Measurements from ENCODE around the gene SUSD2. TPM values are rescaled to one million over a fixed set of nuclear protein-coding genes. Genes with fewer than 3 reads are reported as not detected.
"Not testable (repeated sequence)": the region's sequence is repeated elsewhere in the genome, so short reads cannot be mapped to it uniquely, and the experiment has no call there.

Gene SUSD2
- total RNA-seq, 2 donors from 2014 or later = 0.66 to 1.5 TPM

- H3K27me3 Mint-ChIP-seq = no peaks in the 10 kb centered on the region
- no peak for ATAC-seq (replicated peaks)
- no peak overlapping the region for H3K4me3 Mint-ChIP-seq
- no peaks in the 10 kb centered on the region for H3K4me1 Mint-ChIP-seq
- peaks cover 14% of the 10 kb centered on the region for H3K36me3 Mint-ChIP-seq (ENCODE audit: low read depth)
- no peaks in the 10 kb centered on the region for H3K9me3 Mint-ChIP-seq
- H3K27ac Mint-ChIP-seq = no peak overlapping the region
These were observed 4.2 kb upstream of the SUSD2 start for GRCh38 chr22:24177045-24177444.

DNA sequence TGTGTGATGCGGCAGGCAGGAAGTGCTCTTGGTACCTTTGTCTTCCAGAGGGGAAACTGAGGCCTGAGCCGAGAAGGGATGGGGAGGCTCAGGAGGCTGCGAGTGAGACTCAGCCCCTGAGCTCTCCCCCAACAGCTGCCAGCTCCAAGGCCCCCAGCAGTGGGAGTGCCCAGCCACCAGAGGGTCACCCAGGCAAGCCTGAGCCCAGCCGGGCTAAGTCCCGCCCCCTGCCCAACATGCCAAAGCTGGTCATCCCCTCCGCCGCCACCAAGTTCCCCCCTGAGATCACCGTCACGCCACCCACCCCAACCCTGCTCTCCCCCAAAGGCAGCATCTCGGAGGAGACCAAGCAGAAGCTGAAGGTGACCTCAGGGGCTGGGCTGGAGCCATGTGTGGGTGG is 3.8 kb upstream of the SUSD2 start:
- Mint-ChIP-seq H3K4me1 (no peaks in the 10 kb centered on the region), H3K27me3 (no peaks in the 10 kb centered on the region), H3K4me3 (no peak overlapping the region), H3K36me3 (ENCODE audit: low read depth) (peaks cover 11% of the 10 kb centered on the region), H3K27ac (no peak overlapping the region), H3K9me3 (no peaks in the 10 kb centered on the region)
- ATAC-seq (replicated peaks) = no peak

- Mint-ChIP-seq H3K4me1 (no peaks in the 10 kb centered on the region), H3K9me3 (no peaks in the 10 kb centered on the region), H3K27ac (no peak overlapping the region), H3K36me3 (ENCODE audit: low read depth) (peaks cover 10% of the 10 kb centered on the region), H3K4me3 (no peak overlapping the region), H3K27me3 (no peaks in the 10 kb centered on the region)
- ATAC-seq (replicated peaks) = no peak
These were observed 3.3 kb upstream of the SUSD2 start for GRCh38 chr22:24178021-24178431.

DNA sequence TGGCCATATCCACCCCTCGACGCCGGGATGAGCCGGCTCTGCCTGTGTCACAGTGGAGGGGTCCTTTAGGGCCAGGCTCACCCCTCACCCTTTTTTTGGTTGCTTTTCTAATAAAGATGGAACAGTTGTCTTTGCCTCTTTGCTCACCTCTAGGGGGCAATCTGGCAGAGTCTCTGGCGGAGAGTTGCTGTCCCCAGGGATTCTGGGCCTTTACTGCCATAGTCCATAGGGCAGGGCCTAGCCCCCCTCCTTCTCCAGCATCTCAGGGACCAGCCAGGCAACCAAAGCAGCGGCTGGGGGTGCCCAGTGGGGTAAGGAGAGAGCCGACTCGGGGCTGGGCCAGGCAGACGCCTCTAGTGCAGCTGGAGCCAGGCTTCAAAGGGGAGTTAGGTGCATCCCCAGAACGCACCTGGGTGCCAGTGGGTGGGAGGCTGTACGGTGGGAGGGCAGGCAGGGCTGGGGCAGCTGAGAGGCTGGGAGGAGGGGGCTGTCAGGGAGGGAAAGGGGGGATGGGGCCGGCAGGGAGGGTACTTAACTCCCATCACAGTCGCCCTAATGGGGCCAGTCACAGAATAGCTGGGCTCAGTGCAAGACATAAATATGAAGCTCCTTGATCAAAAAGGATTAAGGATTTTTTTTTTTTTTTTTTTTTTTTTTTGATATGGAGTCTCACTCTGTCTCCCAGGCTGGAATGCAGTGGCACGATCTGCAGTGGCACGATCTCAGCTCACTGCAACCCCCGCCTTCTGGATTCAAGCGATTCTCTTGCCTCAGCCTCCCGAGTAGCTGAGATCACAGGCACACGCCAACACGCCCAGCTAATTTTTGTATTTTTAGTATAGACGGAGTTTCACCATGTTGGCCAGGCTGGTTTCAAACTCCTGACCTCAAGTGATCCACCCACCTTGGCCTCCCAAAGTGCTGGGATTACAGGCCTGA is 2.5 kb upstream of the SUSD2 start:
- no peaks in the 10 kb centered on the region for H3K9me3 Mint-ChIP-seq
- H3K27me3 Mint-ChIP-seq = no peaks in the 10 kb centered on the region
- H3K36me3 Mint-ChIP-seq (ENCODE audit: low read depth) = peaks cover 2% of the 10 kb centered on the region
- H3K27ac Mint-ChIP-seq = no peak overlapping the region
- no peaks in the 10 kb centered on the region for H3K4me1 Mint-ChIP-seq
- ATAC-seq (replicated peaks) = no peak
- no peak overlapping the region for H3K4me3 Mint-ChIP-seq

DNA sequence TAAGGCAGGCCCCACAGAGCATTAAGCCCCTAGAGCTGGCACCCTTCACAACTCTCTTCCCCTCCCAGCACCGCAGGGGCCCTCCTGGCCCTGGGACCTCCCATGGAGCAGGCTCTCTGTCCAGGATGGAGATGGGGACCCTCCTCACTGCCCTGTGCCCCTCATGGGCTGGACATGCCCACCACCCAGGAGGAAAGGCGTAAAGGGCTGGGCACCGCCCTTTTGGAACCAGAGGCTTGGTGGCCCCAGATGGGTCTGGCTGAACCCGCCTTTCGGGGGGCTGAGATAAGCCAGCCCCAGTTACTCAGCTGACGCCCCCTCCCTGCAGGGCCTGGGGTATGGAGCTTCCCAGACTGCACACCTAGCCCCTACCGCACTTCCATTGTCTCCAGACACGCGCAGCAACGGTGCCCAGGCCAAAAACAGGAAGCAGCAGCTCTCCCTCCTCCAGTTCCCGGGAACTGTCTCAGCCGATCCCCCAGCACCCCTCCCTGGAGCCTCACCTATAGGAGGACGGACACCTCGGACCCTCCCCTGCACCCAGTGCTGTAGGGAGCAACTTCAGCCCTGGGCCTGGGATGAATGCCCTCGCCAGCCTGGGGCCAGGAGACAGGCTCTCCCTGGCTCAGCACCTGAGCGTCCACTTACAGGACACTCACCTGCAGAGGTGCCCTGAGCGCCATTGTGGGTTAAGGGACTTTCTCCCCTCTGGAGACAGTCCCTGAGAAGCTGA is 1.6 kb upstream of the SUSD2 start:
- Mint-ChIP-seq H3K36me3 (ENCODE audit: low read depth) (no peaks in the 10 kb centered on the region), H3K4me1 (no peaks in the 10 kb centered on the region), H3K9me3 (no peaks in the 10 kb centered on the region), H3K4me3 (no peak overlapping the region), H3K27me3 (no peaks in the 10 kb centered on the region), H3K27ac (no peak overlapping the region)
- no peak for ATAC-seq (replicated peaks)

DNA sequence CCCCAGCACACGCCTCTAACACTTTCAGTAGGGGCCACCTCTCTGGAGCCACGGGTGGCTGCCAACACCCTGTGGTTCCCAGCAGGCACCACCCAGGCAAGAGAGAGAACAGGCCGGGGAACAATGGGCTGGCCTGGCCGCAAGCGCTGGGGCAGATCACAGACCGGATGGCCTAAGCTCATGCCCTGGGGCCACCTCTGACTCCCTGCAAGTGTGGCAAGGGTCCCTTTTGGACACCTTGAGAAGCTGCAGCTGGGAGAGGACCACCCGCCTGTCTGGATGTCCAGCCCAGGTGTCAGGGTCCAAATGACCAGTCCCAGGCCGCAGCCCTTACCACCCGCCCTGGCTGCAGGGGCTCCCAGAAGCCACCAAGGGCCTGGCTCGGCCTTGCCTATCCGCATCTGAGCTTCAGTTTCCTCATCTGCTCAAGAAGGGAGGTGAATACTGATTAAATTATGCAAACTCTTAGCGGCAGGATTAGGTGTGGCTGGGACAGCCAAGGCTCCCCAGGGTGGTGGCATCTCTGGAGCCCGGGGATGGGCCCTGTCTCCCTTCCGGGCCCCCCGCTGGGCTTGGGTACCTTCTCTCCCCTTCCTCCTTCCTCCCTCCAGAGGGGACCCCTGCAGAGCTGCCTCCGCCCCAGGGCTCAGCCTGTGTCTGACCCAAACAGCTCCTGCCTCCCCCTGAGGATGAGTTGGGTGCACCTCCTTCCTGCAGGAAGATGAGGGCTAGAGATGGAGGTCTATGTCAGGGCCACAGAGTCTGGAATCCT is 785 bp upstream of the SUSD2 start:
- H3K4me1 Mint-ChIP-seq = no peaks in the 10 kb centered on the region
- H3K27me3 Mint-ChIP-seq = no peaks in the 10 kb centered on the region
- H3K9me3 Mint-ChIP-seq = no peaks in the 10 kb centered on the region
- H3K4me3 Mint-ChIP-seq = no peak overlapping the region
- ATAC-seq (replicated peaks) = no peak
- no peak overlapping the region for H3K27ac Mint-ChIP-seq
- H3K36me3 Mint-ChIP-seq (ENCODE audit: low read depth) = no peaks in the 10 kb centered on the region

DNA sequence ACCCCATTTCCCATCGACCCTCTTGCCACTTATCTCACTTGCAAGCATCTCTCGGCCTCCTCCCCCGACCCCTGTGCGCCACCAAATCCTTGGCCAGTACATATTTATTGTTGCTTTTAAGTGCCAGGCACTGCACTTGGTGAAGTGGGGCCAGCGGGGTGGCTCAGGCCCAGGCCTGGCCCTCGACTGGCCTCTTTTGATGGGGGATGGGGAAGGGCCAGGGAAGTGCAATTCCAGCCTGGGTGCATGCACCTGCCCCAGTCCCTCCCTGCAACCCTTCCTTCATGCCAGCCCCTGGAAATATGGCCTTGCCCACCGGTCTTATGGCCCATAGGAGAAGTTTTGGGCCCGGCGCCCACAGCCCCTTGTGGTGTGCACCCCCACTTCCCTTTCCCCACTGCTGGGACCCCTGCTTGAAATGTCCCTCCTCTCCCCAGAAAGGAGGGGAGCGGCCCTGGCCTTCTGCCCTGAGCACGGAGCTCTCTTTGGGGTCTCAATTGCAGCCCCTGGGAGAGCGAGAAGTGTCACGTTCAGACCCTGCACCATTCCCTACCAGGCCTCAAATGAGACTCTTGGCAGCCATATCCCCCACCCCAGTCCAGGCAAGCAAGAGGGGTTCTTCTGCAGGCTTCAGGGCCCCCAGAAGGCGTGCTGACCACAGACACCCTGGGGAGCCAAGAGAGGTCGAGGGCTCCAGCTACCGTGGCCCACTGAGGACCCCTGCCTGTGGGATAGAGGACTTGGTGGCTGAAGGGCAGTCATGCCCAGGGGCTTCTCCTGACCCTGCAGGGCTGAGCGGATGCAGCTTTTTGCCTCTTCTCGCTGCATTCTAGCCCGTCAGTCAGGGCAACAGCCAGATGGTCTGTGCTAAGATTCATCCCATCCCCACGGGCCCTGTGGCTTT is 961 bp downstream of the SUSD2 start:
- H3K4me1 Mint-ChIP-seq = no peaks in the 10 kb centered on the region
- ATAC-seq (replicated peaks) = no peak
- H3K36me3 Mint-ChIP-seq (ENCODE audit: low read depth) = no peaks in the 10 kb centered on the region
- no peak overlapping the region for H3K4me3 Mint-ChIP-seq
- H3K27ac Mint-ChIP-seq = no peak overlapping the region
- H3K27me3 Mint-ChIP-seq = no peaks in the 10 kb centered on the region
- no peaks in the 10 kb centered on the region for H3K9me3 Mint-ChIP-seq

DNA sequence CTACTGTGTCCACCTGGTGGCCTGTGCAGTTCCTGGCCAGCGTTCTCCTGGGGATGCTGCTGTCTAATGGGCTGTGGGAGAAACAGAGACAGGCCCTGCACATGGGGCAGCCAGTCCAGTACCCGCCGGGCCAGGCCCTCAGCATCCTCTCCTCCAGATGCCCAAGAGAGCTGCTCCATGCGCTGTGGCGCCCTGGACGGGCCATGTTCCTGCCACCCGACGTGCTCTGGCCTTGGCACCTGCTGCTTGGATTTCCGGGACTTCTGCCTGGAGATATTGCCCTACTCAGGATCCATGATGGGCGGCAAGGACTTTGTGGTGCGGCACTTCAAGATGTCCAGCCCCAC is 1.6 kb downstream of the SUSD2 start:
- not testable (repeated sequence) for H3K27ac Mint-ChIP-seq; H3K27me3 Mint-ChIP-seq; H3K9me3 Mint-ChIP-seq; H3K4me1 Mint-ChIP-seq; ATAC-seq (replicated peaks); H3K4me3 Mint-ChIP-seq; H3K36me3 Mint-ChIP-seq (ENCODE audit: low read depth)

GRCh38 chr22:24183321-24184031 is 2.2 kb downstream of the SUSD2 start:
- H3K9me3 Mint-ChIP-seq = no peaks in the 10 kb centered on the region
- H3K27ac Mint-ChIP-seq = no peak overlapping the region
- H3K27me3 Mint-ChIP-seq = no peaks in the 10 kb centered on the region
- H3K4me1 Mint-ChIP-seq = no peaks in the 10 kb centered on the region
- no peaks in the 10 kb centered on the region for H3K36me3 Mint-ChIP-seq (ENCODE audit: low read depth)
- H3K4me3 Mint-ChIP-seq = no peak overlapping the region
- ATAC-seq (replicated peaks) = no peak

- Mint-ChIP-seq H3K27me3 (no peaks in the 10 kb centered on the region), H3K36me3 (ENCODE audit: low read depth) (no peaks in the 10 kb centered on the region), H3K9me3 (no peaks in the 10 kb centered on the region), H3K4me1 (no peaks in the 10 kb centered on the region), H3K4me3 (no peak overlapping the region), H3K27ac (no peak overlapping the region)
- ATAC-seq (replicated peaks) = no peak
These were observed 2.9 kb downstream of the SUSD2 start for GRCh38 chr22:24184057-24184798.

DNA sequence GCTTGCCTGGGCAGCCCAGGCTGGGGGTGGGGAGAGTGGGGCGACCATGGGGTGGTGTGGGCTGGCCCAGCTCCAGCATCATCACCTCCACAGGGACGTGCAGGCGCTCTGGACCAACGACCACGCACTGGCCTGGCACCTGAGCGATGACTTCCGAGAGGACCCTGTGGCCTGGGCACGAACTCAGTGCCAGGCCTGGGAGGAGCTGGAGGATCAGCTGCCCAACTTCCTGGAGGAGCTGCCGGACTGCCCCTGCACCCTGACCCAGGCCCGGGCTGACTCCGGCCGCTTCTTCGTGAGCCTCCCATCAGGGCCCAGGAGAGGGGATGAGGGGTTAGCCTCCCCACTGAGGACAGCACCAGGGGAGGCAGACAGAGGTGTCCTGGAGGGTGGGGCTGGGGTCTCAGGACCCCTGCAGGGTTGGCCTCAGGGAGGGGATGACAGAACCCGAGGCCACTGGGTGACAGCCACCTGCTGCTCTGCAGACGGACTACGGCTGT is 3.8 kb downstream of the SUSD2 start:
- Mint-ChIP-seq H3K27ac (no peak overlapping the region), H3K4me3 (no peak overlapping the region), H3K27me3 (no peaks in the 10 kb centered on the region), H3K4me1 (no peaks in the 10 kb centered on the region), H3K36me3 (ENCODE audit: low read depth) (no peaks in the 10 kb centered on the region), H3K9me3 (no peaks in the 10 kb centered on the region)
- no peak for ATAC-seq (replicated peaks)

GRCh38 chr22:24185501-24186351 is 4.4 kb downstream of the SUSD2 start:
- no peaks in the 10 kb centered on the region for H3K9me3 Mint-ChIP-seq
- H3K4me3 Mint-ChIP-seq = no peak overlapping the region
- ATAC-seq (replicated peaks) = no peak
- no peaks in the 10 kb centered on the region for H3K4me1 Mint-ChIP-seq
- no peaks in the 10 kb centered on the region for H3K36me3 Mint-ChIP-seq (ENCODE audit: low read depth)
- H3K27ac Mint-ChIP-seq = no peak overlapping the region
- H3K27me3 Mint-ChIP-seq = no peaks in the 10 kb centered on the region

Measured in activated T-helper 17 cell treated with anti-CD3 and anti-CD28 coated beads, Interleukin-2, amount 50 U/mL, for 72 hours (primary cell).